Measurements from ENCODE around the gene AJAP1. TPM values are rescaled to one million over a fixed set of nuclear protein-coding genes. Genes with fewer than 3 reads are reported as not detected.
"Not testable (repeated sequence)": the region's sequence is repeated elsewhere in the genome, so short reads cannot be mapped to it uniquely, and the experiment has no call there.

The AJAP1 gene, protein sequence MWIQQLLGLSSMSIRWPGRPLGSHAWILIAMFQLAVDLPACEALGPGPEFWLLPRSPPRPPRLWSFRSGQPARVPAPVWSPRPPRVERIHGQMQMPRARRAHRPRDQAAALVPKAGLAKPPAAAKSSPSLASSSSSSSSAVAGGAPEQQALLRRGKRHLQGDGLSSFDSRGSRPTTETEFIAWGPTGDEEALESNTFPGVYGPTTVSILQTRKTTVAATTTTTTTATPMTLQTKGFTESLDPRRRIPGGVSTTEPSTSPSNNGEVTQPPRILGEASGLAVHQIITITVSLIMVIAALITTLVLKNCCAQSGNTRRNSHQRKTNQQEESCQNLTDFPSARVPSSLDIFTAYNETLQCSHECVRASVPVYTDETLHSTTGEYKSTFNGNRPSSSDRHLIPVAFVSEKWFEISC
- not detected in 2 replicates for total RNA-seq (2014; rRNA removed; shearing (Covaris generic))

GRCh38 chr1:4653796-4654725 lies at the start of gene AJAP1:
Gene AJAP1 (plus strand): TSS chr1:4654609. CDS start chr1:4655426, 817 bp downstream.
- DNase-seq (ENCODE audit: low spot score) = no peak

DNA sequence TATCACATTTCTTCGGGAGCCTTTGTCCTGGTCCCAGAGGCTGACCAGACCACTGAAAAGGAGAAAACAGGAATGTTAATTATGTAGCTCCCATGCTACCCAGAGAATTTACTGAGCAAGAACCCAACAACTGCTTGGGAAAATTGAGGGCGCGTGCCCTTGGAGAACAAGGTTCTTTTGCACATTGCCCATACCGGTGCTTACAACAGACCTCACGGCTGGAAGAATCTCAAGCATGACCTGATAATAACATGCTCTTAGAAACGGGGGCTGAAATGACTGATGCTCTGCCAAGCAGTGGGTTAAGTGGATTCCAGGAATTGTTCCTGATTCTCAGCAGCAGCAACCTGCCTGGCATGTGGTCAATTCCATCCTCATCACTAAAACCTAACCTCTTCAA lies 49.3 kb upstream of the AJAP1 start:
- no peak for DNase-seq (ENCODE audit: low spot score)

DNA sequence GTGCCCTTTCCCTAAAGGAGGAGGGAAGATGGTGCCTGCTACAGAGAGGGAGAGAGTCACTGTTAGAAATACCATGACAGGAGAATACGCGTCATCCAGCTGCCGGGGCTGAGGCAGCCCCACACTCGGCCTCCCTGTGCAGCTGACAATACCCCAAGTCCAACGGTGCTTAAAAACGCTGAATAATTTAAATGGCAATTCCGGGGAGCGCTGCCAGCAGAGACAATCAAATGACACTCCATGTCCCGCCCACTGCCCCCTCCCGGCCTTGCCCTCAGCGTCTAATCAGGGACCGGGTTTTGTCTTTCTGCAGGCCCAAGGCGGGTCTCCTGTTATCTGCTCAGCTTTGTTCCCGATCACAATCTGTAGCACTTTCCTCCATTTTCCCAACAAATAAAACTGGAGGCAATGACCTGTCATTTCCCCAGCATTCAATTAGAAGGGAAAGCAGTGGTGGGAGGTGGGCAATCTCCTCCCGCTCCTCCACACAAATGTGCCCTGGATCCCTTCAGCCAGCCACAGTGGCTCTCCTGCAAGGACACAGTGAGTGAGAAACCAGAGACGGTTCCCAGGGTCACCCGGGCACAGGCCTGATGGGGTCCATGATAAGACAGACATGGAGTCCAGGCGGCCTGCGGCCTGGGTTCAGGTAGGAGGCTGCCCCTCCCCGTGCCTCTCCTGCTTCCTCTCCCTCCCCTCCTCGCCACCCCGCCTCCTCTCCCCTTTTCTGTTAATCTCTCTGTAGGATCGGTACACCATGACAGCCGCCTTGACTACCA lies 42.7 kb upstream of the AJAP1 start:
- DNase-seq (ENCODE audit: low spot score) = no peak

- DNase-seq (ENCODE audit: low spot score) = no peak
Observed at GRCh38 chr1:4612991-4613390, 41.4 kb upstream of the AJAP1 start.

DNA sequence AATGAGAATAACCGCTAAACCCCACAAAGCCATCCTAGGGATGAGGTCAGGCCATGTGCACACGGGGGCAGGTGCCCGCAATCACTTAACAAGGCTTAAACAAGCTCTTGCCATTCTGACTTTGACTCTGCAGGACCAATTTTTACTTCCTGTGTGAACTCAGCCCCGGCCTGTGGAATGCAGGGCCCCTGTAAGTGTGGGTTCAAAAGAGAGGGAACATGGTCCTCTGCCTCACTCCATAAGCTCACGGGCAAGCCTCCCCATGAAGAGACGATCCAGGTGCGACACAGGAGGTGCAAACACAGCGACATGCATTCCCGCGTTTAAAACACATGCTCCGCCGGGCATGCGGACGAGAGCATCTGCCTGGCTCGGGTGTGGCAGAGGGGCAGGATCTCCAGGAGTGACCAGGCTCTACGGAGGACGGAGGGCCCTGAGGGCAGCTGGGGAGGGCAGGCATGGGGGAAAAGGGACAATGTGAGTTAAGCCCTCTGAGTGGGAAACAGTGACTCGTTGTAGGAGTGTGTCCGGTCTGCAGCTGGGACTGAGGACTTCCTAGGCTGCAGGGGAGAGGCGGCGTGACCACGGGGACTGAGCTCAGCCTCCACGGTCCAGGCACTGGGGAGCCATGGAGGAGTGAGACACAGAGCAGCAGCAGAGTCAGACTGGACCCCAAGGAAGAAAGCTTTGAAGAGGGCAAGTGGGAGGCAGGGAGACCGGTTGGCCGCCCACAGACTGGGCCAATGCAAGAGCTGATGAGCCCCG lies 40.6 kb upstream of the AJAP1 start:
- no peak for DNase-seq (ENCODE audit: low spot score)

GRCh38 chr1:4614371-4615137 lies 39.9 kb upstream of the AJAP1 start:
- no peak for DNase-seq (ENCODE audit: low spot score)

- no peak for DNase-seq (ENCODE audit: low spot score)
Observed at GRCh38 chr1:4615138-4615470, 39.3 kb upstream of the AJAP1 start.

DNA sequence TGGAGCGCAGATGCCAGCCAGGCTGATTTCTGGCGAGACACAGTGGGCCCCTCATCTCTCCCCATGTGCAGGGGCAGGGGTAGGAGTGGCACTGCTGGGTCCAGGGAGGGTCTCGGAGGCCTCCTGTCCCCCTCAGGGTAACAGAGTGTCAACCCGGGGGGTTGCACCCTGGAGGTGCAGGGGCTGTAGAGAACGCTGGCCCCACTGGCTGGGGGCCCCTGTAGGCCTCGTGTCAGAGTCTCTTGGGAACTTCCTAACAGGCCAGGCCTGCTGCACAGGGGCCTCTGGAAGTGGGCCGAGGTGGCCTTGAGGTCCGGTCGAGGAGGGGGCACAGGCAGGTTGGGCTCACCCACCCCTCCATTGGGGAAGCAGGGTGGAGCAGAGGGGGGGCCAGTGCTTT lies 38.9 kb upstream of the AJAP1 start:
- no peak for DNase-seq (ENCODE audit: low spot score)

DNA sequence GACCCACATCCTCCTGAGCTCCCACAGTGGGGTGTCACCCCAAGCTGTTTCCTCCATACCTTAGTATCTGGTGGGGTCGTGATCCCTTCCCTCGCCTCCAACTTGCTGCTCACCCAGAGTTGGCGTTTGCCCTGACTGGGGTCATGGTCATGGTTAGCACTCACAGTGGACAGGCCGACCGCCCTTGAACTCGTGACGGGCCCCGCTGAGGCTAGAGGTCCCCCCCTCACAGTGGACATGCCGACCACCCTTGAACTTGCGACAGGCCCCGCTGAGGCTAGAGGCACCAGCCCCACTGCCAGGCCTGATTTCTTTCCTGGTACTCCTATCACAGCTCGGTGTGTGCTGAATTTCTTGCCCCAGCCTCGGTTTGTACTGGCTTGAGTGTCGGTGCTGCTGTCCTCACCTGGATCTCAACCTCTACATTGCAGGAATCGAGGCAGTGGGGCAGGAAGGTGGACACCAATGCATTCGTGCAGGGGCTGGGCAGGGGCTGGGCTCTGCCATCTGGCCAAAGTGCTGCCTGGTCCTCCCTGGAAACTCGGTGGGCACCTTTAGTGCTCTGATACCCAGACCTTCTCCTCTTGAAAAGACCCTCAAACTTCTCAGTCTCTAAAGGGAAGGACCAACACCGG lies 37.5 kb upstream of the AJAP1 start:
- no peak for DNase-seq (ENCODE audit: low spot score)

- no peak for DNase-seq (ENCODE audit: low spot score)
Observed at GRCh38 chr1:4617506-4617905, 36.9 kb upstream of the AJAP1 start.

DNA sequence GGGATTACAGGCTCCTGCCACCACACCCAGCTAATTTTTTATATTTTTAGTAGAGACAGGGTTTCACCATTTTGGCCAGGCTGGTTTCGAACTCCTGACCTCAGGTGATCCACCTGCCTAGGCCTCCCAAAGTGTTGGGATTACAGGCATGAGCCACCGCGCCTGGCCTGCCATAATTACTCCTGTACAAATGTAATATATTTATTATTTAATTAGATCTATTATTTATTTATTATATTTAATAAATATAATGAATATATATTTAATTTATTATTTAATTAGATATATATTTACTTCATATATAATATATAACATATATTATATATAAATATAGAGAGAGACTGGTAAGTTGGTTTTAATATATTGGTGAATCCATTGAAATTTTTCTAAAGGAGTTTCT lies 35.6 kb upstream of the AJAP1 start:
- not testable (repeated sequence) for DNase-seq (ENCODE audit: low spot score)

DNA sequence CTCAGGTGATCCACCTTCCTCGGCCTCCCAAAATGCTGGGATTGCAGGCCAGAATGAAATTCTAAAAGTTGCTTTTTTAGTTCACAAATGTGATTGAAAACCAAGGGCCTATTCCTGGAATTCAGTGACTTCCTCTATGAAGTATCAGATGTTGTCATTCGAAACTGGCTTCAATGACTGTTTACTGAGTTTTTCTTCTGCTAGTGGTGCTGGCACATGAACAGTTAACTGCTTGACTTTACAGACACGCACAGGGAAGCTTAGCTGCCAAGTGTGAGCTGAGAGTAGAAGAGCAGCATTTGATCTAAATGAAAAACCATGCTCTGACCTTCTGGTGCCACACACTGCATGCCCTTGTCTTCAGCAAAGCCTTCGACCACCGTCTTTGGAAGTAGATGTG lies 32.8 kb upstream of the AJAP1 start:
- DNase-seq (ENCODE audit: low spot score) = no peak

GRCh38 chr1:4622821-4623220 lies 31.6 kb upstream of the AJAP1 start:
- DNase-seq (ENCODE audit: low spot score) = no peak

- no peak for DNase-seq (ENCODE audit: low spot score)
Observed at GRCh38 chr1:4624141-4624715, 30.2 kb upstream of the AJAP1 start.

DNA sequence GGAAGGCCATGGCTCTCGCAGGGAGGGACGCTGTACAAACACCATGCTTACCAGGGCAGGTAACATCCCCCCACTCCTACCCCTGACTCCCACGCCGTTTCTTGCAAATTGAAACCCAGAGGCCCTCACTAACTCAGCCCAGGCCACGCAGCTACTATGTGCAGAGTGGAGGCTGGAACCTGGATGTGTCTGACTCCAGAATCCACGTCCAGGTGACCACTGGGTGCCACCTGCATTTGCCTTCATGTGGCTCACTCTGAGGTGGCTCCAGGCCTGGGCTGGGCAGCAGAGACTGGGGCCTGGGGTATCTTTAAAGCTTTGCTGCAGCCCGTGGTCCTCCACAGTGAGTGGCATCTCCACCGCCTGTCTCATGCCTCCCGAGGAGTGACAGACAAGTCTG lies 29.6 kb upstream of the AJAP1 start:
- DNase-seq (ENCODE audit: low spot score) = no peak

GRCh38 chr1:4626061-4626460 lies 28.3 kb upstream of the AJAP1 start:
- DNase-seq (ENCODE audit: low spot score) = no peak

GRCh38 chr1:4626560-4627319 lies 27.7 kb upstream of the AJAP1 start:
- DNase-seq (ENCODE audit: low spot score) = no peak

- DNase-seq (ENCODE audit: low spot score) = no peak
Observed at GRCh38 chr1:4627353-4627752, 27.1 kb upstream of the AJAP1 start.

GRCh38 chr1:4628992-4629391 lies 25.4 kb upstream of the AJAP1 start:
- DNase-seq (ENCODE audit: low spot score) = no peak
